NB4 (cell line): ENCODE measurements around the gene ZNF695.
A peak's percentile ranks its signal among the peaks of the same experiment; 100 is the strongest.

Experiments
- CTCF ChIP-seq: IDR thresholded peaks from one replicate; pipeline ENCODE4 v1.5.1; 2012; ENCODE audit warnings: low read depth, low read length
- MYC ChIP-seq: IDR thresholded peaks from 2 replicates; pipeline ENCODE4 v1.6.1; 2011; ENCODE audit warnings: low read depth, low read length
- POLR2A ChIP-seq: IDR thresholded peaks from 2 replicates; pipeline ENCODE4 v1.6.1; 2011; ENCODE audit warnings: mild to moderate bottlenecking; ENCODE audit not compliant: insufficient read length; ENCODE audit errors: extremely low read depth

GRCh38 chr1:246971090-246971721, 36.7 kb downstream of the ZNF695 start:
- TF ChIP-seq POLR2A: no peak
- TF ChIP-seq CTCF: peak; percentile 81
- TF ChIP-seq MYC: no peak
